ENCODE results near the gene DAGLB.
"Not testable (repeated sequence)": the region's sequence is repeated elsewhere in the genome, so short reads cannot be mapped to it uniquely, and the experiment has no call there.

The DAGLB gene

DNA sequence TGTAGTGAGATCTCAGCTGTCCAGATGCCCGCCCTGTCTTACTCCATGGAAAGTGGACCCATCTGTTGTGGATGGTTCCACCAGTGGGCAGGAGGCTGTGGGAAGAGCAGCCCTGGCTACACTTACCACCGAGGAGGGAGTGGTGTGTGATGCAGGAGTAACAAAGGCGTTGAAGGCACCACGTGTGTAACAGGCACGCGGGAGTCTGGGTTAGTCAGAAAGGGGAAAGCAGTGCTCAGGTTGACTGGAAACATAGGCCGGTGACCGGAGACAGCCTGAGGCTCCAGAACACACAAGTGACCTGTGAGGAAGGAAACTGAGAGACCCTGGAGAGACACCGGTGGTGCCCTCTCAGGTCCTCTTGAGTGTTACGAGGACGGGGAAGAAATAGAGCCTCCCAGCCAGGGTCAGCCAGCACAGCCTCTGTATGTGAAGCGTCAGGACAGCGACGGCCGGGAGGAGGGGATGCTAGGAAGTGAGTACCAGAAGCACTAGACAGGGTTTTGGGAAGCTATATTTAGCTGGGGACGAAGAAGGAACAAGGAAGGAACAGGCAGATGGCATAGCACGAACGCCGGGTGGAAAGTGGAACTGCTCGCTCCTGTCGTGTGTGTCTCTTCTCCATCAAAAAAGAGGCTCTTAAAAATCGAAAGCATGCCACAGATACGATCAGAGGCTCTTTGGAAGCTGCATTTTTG is 51.7 kb downstream of the DAGLB start:
- no peak for DNase-seq

DNA sequence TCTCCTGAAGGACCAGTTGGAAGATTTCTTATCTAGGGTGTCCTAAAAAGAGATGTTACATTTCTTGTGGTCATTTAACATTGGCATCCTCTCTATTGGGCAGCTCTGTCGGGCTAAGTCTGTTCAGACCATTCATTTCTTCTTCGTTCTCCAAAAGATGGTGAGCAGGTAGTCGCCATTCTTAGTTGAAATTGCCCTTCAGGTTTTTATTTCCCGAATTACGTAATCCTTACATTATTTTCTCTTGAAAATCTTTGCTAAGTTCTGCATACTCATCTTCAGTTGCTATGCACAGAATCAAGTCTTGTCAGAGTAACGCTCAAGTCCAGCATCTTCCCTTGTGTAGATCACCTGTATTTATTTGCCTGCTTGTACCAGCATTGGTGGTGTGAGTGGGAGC is 53.6 kb downstream of the DAGLB start:
- DNase-seq = no peak

DNA sequence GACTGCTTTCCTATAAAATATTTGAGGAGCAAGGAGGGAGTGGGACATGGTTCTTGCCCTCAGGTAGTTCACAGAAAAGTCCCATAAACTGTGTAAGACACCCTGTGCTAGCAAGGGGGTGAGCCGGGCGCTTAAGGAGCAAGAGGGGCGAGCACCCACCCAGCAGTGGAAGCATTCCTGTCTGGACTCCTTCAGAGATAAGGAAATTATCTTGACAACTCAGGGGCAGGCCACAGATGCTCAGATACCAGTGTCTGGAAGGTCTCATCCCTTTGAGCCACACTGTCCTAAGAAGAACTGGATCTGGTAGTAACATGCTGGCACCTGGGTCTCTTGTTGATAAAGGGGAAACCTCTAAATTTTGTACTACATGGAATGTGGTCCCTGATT is 54.1 kb downstream of the DAGLB start:
- DNase-seq = no peak

DNA sequence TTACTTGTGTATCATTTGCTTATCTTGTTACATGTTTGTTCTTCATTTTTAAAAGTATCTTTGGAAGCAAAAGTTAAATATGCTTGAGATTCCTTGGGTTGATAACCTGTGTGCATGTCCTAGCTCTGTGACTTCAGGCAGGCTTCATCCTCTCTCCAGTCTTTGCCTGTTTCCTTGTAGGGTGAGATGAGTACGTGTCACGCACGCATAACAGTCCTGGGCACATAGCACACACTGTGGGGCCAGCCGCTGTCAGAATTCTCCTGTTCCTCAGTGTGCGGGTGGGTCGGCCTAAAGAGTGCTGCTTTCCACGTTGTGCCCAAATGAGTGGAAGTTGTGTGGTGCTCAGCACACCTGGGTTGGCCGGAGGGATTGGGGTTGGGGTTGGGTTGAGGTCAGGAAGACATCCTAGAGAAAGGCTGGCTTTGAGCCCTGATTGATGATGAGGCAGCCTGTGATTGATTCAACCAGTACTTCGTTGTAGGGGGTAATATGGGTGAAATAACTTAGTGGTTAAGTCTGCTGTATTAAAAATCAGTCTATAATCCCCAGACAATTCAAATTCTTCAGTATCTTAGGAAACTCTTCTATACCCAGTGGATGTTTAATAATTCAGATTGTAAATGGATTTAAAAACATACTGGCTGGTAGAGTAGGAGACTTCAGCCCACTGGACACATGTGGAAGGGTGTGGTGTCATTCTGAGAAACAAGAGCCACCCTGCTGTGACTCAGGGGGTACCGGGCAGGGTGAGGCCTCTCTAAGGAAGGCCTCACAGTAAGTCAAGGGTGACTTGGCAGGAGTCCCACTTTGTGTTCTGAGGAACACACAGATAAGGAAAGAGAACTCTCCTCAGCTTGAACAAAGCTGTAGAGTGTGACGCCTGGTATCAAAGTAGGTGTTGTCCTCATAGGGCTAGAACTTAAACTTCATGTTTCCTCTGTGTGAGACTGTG is 54.8 kb downstream of the DAGLB start:
- DNase-seq = no peak

DNA sequence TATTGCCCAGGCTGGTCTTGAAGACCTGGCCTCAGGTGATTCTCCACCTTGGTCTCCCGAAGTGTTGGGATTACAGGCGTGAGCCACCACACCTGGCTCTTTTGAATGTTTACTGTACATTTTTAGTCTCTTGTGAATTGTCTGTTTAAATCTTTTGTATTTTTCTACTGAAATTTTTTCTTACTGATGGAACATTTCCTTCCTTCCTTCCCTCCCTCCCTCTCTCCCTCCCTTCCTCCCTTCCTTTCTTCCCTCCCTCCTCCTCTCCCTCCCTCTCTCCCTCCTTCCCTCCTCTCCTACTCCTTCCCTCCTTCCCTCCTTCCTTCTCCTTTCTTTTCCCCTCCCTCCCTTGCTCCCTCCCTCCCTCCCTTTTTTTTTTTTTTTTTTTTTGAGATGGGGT is 58.0 kb downstream of the DAGLB start:
- DNase-seq = no peak

DNA sequence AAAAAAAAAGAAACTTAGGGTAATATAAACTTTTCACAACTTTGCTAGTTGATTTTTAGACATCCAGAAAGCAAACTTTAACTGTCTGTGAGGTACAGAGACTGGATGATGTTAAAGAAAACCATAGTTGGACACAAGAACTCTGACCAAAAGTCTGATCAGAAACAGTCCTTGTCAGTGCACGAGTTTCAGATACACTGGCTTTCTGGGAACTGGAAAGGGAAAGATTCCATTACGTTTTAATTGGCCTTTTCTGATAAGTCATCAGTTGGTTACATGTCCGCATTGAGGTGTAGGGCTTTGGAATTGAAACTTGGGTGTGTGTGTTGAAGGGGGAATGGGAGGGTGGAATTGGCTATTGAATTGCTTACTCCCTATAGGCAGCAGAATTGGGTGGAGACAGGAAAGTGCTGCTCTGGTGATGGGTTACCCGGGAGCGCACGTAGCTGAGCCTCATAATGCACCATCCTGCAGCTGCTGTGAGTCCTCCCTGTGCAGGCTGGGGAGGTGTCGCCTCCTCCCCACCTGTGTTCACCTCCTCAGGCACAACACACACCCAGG is 59.9 kb downstream of the DAGLB start:
- no peak for DNase-seq

DNA sequence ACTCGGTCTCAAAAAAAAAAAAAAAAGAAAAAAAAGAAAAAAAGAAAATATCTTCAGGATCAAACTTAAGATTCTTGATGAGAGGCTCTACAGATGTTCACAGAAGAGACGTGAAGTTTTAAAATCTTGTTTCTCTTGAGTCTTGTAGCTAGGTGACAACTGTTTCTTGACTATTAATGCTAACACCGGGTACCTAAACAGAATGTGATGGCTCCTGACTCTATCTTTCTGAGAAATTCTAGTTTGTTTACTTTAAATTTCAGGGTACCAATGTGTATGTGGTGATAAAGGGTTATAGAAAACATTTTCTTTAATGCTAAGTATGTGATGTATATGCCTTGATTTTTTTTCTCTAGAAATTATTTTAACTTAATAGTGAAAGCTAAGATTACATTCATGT is 61.0 kb downstream of the DAGLB start:
- no peak for DNase-seq

DNA sequence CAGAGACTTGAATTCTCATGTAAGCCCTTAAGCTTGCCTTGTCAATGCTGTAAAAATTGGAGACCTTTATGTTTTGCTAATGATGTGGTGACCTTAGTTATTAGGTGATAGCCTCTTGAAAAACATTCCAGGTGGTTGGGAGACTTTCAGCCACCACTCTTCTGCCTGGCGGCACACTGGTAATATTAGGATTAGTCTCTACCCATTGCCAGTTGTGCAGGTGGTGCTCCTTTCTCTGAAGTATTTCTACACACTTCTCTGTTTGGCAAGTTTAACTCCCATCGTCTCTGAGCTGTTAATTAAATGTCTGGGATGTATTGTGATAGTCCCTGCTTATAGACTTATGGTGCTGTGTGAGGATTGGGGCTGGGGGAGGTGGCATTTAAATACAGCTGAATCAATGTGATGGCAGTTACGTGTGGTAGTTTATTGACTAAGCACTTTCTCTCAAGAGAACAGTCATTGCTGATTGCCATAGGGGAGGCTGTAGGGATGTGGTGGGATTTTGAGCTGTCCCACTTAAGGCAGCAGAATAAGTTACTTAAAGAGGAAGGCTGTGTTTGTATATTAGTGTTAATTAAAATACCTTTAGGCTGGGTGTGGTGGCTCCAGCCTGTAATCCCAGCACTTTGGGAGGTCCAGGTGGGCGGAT is 61.7 kb downstream of the DAGLB start:
- DNase-seq = no peak

DNA sequence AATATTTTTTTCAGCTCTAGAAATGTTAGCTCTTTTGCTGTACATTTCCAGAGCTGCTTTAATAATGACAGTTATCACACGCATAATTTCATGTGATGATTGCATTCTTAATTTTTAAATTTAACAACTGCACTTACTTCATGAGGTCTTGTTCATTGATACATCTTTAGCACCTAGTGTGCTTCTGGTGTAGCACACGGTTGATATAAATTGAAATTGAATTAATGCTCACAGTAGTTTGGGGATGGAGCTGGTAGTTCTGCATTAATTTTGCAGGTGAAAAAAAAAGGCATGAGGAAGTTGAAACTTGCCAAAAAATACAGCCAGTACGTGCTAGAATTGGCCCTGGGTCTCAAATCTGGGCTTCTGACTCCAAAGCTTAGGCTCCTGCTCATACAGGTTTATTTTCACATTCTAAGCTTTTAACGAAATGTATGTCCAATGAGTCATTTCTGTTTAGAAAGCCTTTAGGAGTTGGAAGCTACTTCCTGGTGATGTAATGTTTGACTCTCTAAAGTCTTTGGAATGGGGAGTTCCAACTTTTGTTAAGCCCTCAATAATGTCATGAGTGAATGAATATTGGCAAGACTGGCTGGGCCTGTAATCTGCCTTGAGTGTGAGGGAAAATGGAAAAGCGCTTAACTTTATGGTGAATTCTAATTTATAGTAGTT is 62.5 kb downstream of the DAGLB start:
- no peak for DNase-seq

DNA sequence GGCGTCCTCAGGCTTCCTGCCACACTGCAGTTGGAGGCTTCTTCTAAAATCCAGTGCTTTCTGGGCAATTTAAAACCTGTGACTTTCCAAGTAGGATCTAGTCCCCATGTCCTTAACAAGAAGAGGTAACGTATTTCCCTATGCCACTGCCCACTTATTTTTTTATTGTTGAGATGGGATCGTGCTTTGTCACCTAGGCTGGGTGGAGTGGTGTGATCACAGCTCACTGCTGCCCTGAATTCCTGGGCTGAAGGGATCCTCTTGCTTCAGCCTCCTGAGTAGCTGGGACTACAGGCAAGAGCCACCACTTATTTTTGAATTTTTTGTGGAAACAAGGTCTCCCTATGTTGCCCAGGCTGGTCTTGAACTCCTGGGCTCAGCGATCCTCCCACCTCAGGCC is 63.4 kb downstream of the DAGLB start:
- DNase-seq = no peak

DNA sequence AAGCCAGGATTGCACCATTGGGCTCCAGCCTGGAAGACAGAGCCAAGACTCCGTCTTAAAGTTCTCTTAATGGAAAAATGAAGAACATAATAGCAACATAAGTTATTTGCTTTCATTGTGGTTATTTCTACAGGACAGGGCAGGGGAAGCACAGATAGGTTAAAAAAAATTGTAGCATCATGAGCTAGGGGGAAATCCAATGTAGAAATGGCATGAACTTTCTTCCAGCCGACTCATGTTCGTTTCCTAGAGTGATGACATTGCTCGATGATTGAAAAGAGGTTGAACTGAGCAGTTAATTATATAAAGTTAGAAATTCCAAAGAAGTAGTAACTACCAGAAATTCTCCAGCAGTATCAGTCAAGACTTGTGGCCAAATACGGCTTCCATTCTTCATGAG is 64.9 kb downstream of the DAGLB start:
- DNase-seq = no peak

DNA sequence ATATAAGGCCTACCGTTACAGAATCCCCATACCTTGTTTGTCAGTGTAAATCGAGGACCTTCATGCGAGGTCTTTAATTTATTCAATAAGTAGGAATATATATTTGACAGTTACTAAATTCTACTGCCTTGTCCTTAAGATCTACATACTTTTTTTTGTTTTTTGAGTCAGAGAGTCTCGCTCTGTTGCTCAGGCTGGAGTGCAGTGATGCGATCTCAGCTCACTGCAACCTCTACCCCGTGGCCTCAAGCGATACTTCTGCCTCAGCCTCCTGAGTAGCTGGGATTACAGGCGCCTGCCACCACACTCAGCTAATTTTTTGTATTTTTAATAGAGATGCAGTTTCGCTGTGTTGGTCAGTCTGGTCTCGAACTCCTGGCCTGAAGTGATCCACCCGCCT is 65.9 kb downstream of the DAGLB start:
- not testable (repeated sequence) for DNase-seq

DNA sequence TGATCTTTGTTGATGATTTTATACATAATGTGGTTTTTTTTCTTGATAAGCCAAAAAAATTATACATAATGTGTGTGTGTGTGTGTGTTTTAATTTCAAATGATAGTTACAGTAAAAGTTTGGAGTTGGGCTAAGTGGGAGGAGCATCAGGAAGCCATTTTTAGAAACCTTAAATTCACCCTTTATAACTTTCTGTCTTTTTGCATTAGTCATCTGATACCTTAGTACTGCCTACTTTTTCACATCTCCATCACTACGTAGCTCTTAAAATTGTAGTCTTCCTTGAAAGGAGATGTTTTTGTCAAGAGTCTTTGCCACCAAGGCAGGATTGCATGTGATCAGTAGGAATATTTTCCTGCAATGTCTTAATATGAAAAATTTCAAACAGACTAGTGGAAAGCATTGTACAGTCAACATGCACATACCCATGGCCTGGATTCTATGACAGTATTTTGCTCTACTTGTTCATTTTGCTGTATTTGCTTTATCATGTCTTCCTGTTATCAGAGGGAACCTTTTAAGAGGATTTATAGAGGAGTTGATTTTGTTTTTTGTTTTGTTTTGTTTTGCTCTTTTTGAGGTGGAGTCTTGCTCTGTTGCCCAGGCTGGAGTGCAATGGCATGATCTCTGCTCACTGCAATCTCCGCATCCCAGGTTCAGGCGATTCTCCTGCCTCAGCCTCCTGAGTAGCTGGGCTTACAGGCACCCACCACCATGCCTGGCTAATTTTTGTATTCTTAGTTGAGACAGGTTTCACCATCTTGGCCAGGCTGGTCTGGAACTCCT is 67.3 kb downstream of the DAGLB start:
- DNase-seq = no peak

DNA sequence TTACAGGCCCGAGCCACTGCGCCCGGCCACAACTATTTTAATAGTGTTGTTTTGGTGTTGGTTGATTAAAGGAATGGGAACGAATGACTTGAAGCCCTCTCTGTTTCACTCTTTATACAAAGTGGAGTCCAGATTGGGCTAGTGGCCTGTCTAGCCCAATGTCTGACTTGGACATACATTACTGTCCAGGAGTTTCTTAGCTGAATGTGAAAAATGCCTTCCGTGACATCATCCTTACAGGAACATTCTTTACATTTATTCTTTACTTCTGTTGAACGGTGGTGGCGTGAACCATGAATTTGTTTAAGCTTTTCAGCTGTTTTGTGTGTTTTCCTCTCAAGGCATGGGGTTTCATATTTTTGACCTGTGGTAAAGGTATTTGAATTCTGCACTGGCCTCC is 67.9 kb downstream of the DAGLB start:
- no peak for DNase-seq

DNA sequence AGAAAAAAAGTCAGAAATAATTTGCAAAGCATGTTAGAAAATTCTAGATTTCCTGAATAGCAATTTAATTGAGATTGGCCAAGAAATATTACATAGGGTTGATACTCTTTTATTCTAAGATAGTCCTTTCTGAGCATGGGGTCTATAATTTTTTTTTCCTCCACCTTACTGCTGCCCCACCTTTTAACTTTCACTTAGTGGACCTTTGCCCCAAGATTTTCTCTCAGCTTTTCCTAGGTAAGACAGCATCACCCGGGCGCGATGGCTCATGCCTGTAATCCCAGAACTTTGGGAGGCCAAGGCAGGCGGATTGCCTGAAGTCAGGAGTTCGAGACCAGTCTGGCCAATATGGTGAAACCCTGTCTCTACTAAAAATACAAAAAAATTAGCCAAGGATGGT is 69.2 kb downstream of the DAGLB start:
- DNase-seq = not testable (repeated sequence)

DNA sequence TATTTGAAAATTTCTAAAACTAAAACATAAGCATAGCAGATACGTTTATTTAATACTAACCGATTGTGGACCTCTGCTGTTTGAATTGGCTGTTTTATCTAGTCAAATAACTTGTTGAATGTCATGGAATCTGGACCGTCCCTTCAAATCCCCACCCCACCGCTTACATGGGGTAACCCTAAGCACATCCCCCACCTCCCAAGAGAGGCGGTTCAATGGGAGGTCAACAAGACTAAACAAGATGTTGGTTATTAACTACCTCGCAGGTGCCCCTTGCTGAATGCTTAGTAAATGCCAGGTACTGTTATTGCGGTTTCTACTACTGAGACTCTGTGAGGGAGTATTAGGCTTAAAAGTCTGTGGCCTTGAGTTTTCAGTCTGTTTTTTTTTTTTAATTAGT is 70.9 kb downstream of the DAGLB start:
- DNase-seq = no peak

DNA sequence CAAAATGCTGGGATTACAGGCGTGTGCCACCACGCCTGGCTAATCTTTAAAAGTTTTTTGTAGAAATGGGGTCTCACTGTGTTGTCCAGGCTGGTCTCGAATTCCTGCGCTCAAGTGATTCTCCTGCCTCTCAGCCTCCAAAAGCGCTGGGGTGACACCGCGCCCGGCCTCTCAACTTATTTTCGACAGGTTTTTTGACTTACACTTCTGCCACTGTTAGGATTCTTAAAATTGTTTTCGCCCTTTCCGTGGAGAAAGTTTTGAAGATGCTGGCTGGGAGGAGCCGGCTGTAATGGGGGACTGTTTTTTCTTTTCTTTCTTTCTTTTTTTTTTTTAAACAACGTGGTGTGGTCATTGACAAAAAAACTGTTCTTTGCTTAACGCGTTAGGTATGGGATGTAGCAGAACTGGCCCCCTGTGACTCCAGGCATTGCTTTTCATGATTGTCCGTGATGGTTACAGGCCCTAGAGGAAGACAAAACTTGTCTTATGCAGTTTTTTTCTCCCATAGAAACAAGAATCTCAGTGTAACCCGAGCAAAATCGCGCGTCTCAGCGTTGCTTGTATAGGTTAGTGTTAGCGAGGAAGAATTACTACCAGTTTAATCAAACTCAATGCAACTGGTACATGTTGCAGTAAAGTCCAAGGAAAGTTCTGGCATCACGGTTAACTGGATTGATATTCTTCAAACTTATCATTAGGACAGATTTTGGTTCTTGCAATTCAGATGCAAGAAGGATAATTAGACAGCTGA is 72.2 kb downstream of the DAGLB start:
- DNase-seq = no peak

DNA sequence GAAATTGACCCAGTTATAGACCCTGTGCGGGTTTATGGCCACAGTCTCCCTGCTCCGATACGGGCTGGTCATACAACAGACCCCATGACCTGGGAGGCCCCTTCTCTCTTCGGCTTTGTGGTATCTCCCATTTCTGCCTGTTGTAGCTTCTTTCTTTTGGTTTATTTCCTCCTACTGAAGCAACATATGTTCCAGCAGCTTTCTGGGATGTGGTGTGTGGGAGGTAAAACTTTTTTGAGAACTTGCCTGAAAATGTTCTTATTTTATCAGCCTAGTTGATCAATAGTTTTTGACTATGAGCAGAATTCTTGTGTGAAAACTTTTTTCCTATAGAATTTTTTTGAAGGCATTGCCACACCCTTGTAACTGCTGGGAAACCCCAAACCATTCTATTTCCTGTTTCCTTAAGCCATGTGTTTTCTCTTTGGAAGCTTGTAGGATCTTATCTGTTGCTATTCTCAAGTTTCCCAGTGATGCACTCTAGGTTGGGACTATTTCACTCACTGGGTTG is 80.0 kb downstream of the DAGLB start:
- DNase-seq = no peak

DNA sequence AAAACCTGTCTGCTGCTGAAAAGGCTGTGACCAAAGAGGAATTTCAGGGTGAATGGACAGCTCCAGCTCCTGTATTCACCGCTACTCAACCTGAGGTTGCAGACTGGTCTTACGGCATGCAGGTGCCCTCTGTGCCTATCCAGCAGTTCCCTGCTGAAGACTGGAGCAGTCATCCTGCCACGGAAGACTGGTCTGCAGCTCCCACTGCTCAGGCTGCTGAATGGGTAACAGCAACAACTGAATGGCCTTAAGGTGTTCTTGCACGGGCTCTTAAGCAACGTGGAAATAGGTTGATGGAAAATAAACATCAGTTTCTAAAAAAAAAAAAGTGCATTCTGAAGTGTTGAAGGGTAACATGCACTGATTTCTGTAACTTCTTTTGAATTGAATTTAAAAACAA is 82.3 kb downstream of the DAGLB start:
- no peak for DNase-seq

DNA sequence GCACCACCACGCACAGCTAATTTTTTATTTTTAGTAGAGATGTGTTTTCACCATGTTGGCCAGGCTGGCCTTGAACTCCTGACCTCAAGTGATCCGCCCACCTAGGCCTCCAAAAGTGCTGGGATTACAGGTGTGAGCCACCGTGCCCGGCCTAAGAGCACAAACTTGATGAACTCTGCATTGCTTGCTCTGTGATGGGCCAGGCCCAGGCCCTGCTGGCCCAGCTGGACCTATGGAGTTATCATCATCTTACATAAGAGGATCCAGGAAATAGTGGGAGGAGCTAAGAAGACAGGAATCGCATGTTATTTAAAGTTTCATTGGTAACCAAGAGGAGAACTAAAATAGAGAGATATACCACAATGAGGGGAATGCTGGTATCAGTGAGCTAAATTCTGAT is 86.9 kb downstream of the DAGLB start:
- no peak for DNase-seq

DNA sequence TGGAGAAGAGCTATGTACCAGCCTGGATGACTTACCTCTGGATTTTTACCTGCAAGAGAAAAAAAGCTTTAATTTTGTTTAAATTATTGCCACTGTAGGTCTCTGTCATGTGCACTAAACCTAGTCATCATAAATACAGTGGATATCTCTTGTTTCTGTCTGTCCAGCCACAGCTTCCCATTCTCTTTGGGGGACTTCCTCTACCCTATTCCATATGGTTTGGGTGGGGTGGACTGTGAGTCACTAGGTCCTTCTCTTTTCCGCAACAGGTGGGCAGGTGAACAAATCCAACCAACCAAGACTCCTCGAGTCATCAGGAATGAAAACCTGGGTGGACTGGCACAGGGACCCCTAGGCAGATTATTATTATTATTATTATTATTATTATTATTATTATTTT is 88.0 kb downstream of the DAGLB start:
- no peak for DNase-seq
